WTC11 (cell line): ENCODE measurements around the gene JUND. TPM values are rescaled to one million over a fixed set of nuclear protein-coding genes. Genes with fewer than 3 reads are reported as not detected.

Experiments
- ATAC-seq: fragments of 200-7000 bp; cut with Tn5 transposase; 2 replicates; pipeline ENCODE4 v1.10.0; 2021; ENCODE audit warnings: mild to moderate bottlenecking, moderate library complexity
- CTCF ChIA-PET: fragments of 300-600 bp; sonication (Branson Sonifier 250); formaldehyde crosslinking; loops from one replicate; lab custom pipeline; 2021; ENCODE audit warnings: antibody characterized with exemption; lab: Charles Lee
- POLR2A ChIA-PET: fragments of 350-600 bp; sonication (Branson Sonifier 250); formaldehyde crosslinking; loops from one replicate; lab custom pipeline; 2021; ENCODE audit warnings: antibody characterized with exemption; lab: Charles Lee
- DNase-seq: peaks from one replicate; pipeline ENCODE4 v3.0.0; 2021; ENCODE audit warnings: low spot score
- H3K27ac Mint-ChIP-seq: 2 replicates; pipeline ENCODE4 v1.8.0; 2021; ENCODE audit warnings: mixed read lengths
- H3K27me3 Mint-ChIP-seq: 2 replicates; pipeline ENCODE4 v1.8.0; 2021; ENCODE audit warnings: low read depth, mild to moderate bottlenecking, moderate library complexity, mixed read lengths
- H3K36me3 Mint-ChIP-seq: 2 replicates; pipeline ENCODE4 v1.8.0; 2021; ENCODE audit warnings: mixed read lengths
- H3K4me1 Mint-ChIP-seq: 2 replicates; pipeline ENCODE4 v1.8.0; 2022; ENCODE audit warnings: mixed read lengths
- H3K4me3 Mint-ChIP-seq: 2 replicates; pipeline ENCODE4 v1.8.0; 2021; ENCODE audit warnings: mild to moderate bottlenecking, moderate library complexity, mixed read lengths
- H3K9me3 Mint-ChIP-seq: 2 replicates; pipeline ENCODE4 v1.8.0; 2021; ENCODE audit warnings: mixed read lengths
- ATF6 ChIP-seq: sonication (generic); formaldehyde crosslinking; IDR thresholded peaks from 2 replicates; pipeline ENCODE4 v1.8.1; 2023; ENCODE audit warnings: mild to moderate bottlenecking, missing genetic modification reagents
- E2F4 ChIP-seq: sonication (generic); formaldehyde crosslinking; IDR thresholded peaks from 2 replicates; pipeline ENCODE4 v1.8.1; 2022; ENCODE audit warnings: low read depth, mild to moderate bottlenecking, moderate library complexity, missing genetic modification reagents, borderline replicate concordance
- ETV6 ChIP-seq: sonication (generic); formaldehyde crosslinking; IDR thresholded peaks from 2 replicates; pipeline ENCODE4 v1.8.1; 2022; ENCODE audit warnings: mild to moderate bottlenecking, missing genetic modification reagents
- HMGA2 ChIP-seq: fragments of 250-450 bp; sonication (Bioruptor Pico); IDR thresholded peaks from 2 replicates; pipeline ENCODE4 v1.4.0; 2021; ENCODE audit warnings: mild to moderate bottlenecking, moderate library complexity
- JAZF1 ChIP-seq: fragments of 250-450 bp; sonication (Bioruptor Pico); IDR thresholded peaks from 2 replicates; pipeline ENCODE4 v1.9.0; 2021; ENCODE audit warnings: moderate library complexity, mild to moderate bottlenecking, inconsistent platforms
- NFATC4 ChIP-seq: fragments of 250-450 bp; sonication (Bioruptor Pico); IDR thresholded peaks from 2 replicates; pipeline ENCODE4 v1.9.0; 2021; ENCODE audit warnings: mild to moderate bottlenecking
- NFYB ChIP-seq: sonication (generic); formaldehyde crosslinking; conservative IDR thresholded peaks from 2 replicates; pipeline ENCODE4 v1.8.0; 2022; ENCODE audit warnings: low read depth, missing genetic modification reagents
- PRRX2 ChIP-seq: fragments of 250-450 bp; sonication (Bioruptor Pico); IDR thresholded peaks from 2 replicates; pipeline ENCODE4 v1.8.0; 2021; ENCODE audit warnings: mild to moderate bottlenecking
- TEAD4 ChIP-seq: sonication (generic); formaldehyde crosslinking; IDR thresholded peaks from 2 replicates; pipeline ENCODE4 v1.8.0; 2022; ENCODE audit warnings: mild to moderate bottlenecking, missing genetic modification reagents
- TP53 ChIP-seq: sonication (generic); formaldehyde crosslinking; IDR thresholded peaks from 2 replicates; pipeline ENCODE4 v1.8.1; 2023; ENCODE audit warnings: mild to moderate bottlenecking, missing genetic modification reagents
- USF1 ChIP-seq: sonication (generic); formaldehyde crosslinking; IDR thresholded peaks from 2 replicates; pipeline ENCODE4 v1.8.0; 2022; ENCODE audit warnings: mild to moderate bottlenecking, missing genetic modification reagents
- USF2 ChIP-seq: sonication (generic); formaldehyde crosslinking; IDR thresholded peaks from 2 replicates; pipeline ENCODE4 v1.8.1; 2023; ENCODE audit warnings: mild to moderate bottlenecking, missing genetic modification reagents, moderate library complexity
- ZNF121 ChIP-seq: sonication (generic); formaldehyde crosslinking; IDR thresholded peaks from 2 replicates; pipeline ENCODE4 v1.8.0; 2023; ENCODE audit warnings: missing genetic modification reagents
- ZNF138 ChIP-seq: sonication (generic); formaldehyde crosslinking; conservative IDR thresholded peaks from 2 replicates; pipeline ENCODE4 v1.8.1; 2022; ENCODE audit warnings: mild to moderate bottlenecking, moderate library complexity, missing genetic modification reagents
- ZNF219 ChIP-seq: sonication (generic); formaldehyde crosslinking; IDR thresholded peaks from 2 replicates; pipeline ENCODE4 v1.8.0; 2023; ENCODE audit warnings: missing genetic modification reagents, mild to moderate bottlenecking, borderline replicate concordance
- ZNF232 ChIP-seq: sonication (generic); formaldehyde crosslinking; IDR thresholded peaks from 2 replicates; pipeline ENCODE4 v1.8.0; 2022; ENCODE audit warnings: mild to moderate bottlenecking, missing genetic modification reagents
- total RNA-seq: library from RNA; stranded (reverse); gene quantifications from 3 replicates; pipeline ENCODE4 v1.2.3, GENCODE V29; 2021
- TF ChIP-seq, protein P1 (sequence below): fragments of 250-450 bp; sonication (Bioruptor Pico); conservative IDR thresholded peaks from 2 replicates; pipeline ENCODE4 v1.9.0; 2021; ENCODE audit warnings: mild to moderate bottlenecking
- TF ChIP-seq, protein P2 (sequence below): sonication (generic); formaldehyde crosslinking; IDR thresholded peaks from 2 replicates; pipeline ENCODE4 v1.8.1; 2023; ENCODE audit warnings: mild to moderate bottlenecking, missing genetic modification reagents, moderate library complexity
- TF ChIP-seq, protein P3 (sequence below): sonication (generic); formaldehyde crosslinking; conservative IDR thresholded peaks from 2 replicates; pipeline ENCODE4 v1.8.1; 2022; ENCODE audit warnings: mild to moderate bottlenecking, missing genetic modification reagents
- TF ChIP-seq, protein P4 (sequence below): sonication (generic); formaldehyde crosslinking; IDR thresholded peaks from 2 replicates; pipeline ENCODE4 v1.8.0; 2022; ENCODE audit warnings: mild to moderate bottlenecking, missing genetic modification reagents
- TF ChIP-seq, protein P5 (sequence below): sonication (generic); formaldehyde crosslinking; IDR thresholded peaks from 2 replicates; pipeline ENCODE4 v1.8.0; 2022; ENCODE audit warnings: mild to moderate bottlenecking, missing genetic modification reagents
- TF ChIP-seq, protein P6 (sequence below): sonication (generic); formaldehyde crosslinking; IDR thresholded peaks from 2 replicates; pipeline ENCODE4 v1.8.1; 2023; ENCODE audit warnings: mild to moderate bottlenecking, missing genetic modification reagents

JUND gene
- total RNA-seq, 1 experiment from 2014 or later, result 121 TPM

DNA sequence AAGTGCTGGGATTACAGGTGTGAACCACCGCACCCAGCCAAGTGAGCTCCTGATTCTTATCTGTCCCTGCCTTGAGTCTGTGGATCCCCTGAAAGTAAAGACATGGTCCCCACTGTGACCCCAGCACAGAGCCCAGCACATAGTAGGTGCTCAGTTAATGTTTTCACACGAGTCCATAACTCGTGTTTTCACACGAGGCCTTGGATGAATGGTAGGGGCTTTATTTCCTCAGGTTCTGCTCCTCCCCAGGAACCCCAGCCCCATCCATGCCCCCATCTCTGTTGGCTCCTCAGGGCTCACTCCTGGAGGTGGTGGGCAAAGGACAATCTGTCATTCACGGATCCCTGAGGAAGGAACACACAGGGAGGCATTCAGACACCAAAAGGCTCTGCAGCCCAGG is 31.6 kb downstream of the JUND start (continued):
- TF ChIP-seq, protein P1, sequence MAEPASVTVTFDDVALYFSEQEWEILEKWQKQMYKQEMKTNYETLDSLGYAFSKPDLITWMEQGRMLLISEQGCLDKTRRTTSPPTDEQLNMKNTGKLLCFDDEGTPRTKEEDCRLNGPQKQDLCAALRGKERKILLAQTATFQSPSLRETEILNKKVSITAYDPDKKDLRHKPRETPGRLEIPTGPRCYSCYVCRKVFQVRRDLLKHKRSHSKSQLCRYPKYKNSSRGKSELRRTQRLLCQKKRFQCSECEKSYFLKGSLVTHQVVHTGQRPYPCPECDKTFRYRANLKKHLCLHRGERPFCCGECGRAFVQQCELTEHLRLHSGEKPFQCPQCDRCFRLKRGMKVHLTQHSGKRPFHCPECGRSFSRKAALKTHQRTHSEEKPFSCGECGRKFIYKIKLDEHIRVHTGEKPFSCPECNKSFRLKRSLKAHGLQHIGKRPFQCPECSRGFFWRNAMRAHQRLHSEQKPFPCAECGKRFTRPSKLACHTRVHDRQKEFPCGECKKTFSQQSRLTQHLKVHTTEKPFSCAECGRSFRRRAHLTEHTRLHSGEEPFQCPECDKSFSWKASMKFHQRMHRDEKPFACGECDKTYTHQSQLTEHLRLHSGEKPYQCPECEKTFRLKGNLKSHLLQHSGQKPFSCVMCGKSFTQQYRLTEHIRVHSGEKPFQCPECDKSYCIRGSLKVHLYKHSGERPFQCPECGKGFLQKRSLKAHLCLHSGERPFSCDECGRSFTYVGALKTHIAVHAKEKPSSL (CRISPR knock-in tag), result no peak
- TF ChIP-seq, protein P2, sequence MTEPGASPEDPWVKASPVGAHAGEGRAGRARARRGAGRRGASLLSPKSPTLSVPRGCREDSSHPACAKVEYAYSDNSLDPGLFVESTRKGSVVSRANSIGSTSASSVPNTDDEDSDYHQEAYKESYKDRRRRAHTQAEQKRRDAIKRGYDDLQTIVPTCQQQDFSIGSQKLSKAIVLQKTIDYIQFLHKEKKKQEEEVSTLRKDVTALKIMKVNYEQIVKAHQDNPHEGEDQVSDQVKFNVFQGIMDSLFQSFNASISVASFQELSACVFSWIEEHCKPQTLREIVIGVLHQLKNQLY (CRISPR knock-in tag), result no peak
- TF ChIP-seq ZNF219 (CRISPR knock-in tag), result no peak
- no peak for TF ChIP-seq HMGA2 (CRISPR knock-in tag)
- no peak for TF ChIP-seq E2F4 (CRISPR knock-in tag)
- TF ChIP-seq NFATC4, result no peak

DNA sequence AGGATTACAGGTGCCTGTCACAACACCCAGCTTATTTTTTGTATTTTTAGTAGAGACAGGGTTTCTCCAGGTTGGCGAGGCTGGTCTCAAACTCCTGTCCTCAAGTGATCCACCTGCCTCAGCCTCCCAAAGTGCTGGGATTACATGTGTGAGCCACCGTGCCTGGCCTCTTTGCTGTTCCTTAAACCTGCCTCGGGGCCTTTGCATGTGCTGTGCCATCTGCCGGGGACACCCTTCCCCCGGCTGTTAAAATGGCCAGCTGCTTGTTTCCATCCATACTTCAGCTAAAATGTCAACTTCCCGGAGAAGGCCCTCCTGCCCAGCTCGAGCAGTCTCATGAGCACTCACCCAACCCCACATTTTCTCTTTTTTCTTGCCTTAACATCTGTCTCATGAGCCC is 36.1 kb downstream of the JUND start:
- Mint-ChIP-seq H3K36me3 (0 out of 2 replicates have a peak, but pooled peaks cover 3% of the 10 kb centered on the region), H3K27me3 (peaks cover 9% of the 10 kb centered on the region; the same call in 1 of the 2 replicates), H3K4me1 (peaks cover 6% of the 10 kb centered on the region), H3K9me3 (peaks cover 4% of the 10 kb centered on the region), H3K27ac (no peak overlapping the region), H3K4me3 (no peak overlapping the region)
- ATAC-seq, result no peak
- CTCF ChIA-PET, result interaction anchor here (0.5 to 2.7 kb wide), 6 partner anchors 10 to 132 kb away, joined by 3 to 14 read pairs (median 5); a partner anchor contains a TSS
- no peak for DNase-seq
- POLR2A ChIA-PET, result interaction anchor here (2.0 kb wide), 1 partner anchor 12 kb away, joined by 6 read pairs; no protein-coding TSS in a partner anchor
- TF ChIP-seq PRRX2 (CRISPR knock-in tag) (no peak), USF2 (no peak), ETV6 (no peak), TP53 (CRISPR knock-in tag) (no peak), TEAD4 (CRISPR knock-in tag) (no peak), ZNF121 (CRISPR knock-in tag) (no peak)
- TF ChIP-seq, protein P3, sequence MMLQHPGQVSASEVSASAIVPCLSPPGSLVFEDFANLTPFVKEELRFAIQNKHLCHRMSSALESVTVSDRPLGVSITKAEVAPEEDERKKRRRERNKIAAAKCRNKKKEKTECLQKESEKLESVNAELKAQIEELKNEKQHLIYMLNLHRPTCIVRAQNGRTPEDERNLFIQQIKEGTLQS (CRISPR knock-in tag), result no peak
- TF ChIP-seq, all 79 proteins: peak for 0

DNA sequence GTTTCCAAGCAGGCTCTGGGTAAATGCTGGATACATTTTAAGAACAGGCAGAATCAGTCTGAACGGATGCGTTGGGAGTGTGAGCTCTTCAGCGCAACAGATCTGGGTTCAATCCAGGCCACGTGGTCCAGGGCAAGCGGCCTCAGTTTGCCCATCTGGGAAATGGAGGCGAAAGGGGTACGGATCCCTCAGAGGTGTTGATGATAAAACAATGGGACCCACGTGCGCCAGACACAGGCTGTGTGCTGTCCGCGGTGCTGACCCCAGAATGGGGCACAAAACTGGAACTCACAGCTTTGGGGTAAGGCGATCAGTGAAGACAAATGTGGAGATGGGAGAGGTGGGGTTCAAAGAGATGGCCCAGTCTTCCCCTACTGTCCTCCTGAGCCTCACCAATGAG is 42.1 kb downstream of the JUND start:
- ATAC-seq (no peak; the same call in 1 of the 2 replicates), DNase-seq (peak; percentile 57)
- CTCF ChIA-PET, result interaction anchor here (0.5 to 1.4 kb wide), 6 partner anchors 15 to 126 kb away, joined by 3 to 5 read pairs (median 3); no protein-coding TSS in a partner anchor
- TF ChIP-seq NFYB (CRISPR knock-in tag), result no peak
- no peak for TF ChIP-seq JAZF1 (CRISPR knock-in tag)
- TF ChIP-seq, protein P4, sequence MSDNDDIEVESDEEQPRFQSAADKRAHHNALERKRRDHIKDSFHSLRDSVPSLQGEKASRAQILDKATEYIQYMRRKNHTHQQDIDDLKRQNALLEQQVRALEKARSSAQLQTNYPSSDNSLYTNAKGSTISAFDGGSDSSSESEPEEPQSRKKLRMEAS, result peak; percentile 93
- no peak for TF ChIP-seq HMGA2 (CRISPR knock-in tag)
- TF ChIP-seq ZNF232, result no peak
- TF ChIP-seq, protein P5, sequence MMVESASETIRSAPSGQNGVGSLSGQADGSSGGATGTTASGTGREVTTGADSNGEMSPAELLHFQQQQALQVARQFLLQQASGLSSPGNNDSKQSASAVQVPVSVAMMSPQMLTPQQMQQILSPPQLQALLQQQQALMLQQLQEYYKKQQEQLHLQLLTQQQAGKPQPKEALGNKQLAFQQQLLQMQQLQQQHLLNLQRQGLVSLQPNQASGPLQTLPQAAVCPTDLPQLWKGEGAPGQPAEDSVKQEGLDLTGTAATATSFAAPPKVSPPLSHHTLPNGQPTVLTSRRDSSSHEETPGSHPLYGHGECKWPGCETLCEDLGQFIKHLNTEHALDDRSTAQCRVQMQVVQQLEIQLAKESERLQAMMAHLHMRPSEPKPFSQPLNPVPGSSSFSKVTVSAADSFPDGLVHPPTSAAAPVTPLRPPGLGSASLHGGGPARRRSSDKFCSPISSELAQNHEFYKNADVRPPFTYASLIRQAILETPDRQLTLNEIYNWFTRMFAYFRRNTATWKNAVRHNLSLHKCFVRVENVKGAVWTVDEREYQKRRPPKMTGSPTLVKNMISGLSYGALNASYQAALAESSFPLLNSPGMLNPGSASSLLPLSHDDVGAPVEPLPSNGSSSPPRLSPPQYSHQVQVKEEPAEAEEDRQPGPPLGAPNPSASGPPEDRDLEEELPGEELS (CRISPR knock-in tag), result peak; percentile 93
- TF ChIP-seq, protein P6, sequence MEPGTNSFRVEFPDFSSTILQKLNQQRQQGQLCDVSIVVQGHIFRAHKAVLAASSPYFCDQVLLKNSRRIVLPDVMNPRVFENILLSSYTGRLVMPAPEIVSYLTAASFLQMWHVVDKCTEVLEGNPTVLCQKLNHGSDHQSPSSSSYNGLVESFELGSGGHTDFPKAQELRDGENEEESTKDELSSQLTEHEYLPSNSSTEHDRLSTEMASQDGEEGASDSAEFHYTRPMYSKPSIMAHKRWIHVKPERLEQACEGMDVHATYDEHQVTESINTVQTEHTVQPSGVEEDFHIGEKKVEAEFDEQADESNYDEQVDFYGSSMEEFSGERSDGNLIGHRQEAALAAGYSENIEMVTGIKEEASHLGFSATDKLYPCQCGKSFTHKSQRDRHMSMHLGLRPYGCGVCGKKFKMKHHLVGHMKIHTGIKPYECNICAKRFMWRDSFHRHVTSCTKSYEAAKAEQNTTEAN (CRISPR knock-in tag), result no peak
- no peak for TF ChIP-seq ZNF138 (CRISPR knock-in tag)
- peak; percentile 80 for TF ChIP-seq USF1 (CRISPR knock-in tag)
- no peak for TF ChIP-seq ATF6

More for the DNA sequence above, 42.1 kb downstream of the JUND start:
- Mint-ChIP-seq H3K4me3 (no peak overlapping the region), H3K36me3 (no peaks in the 10 kb centered on the region), H3K27me3 (peaks cover 18% of the 10 kb centered on the region), H3K4me1 (peaks cover 5% of the 10 kb centered on the region; the same call in 1 of the 2 replicates), H3K27ac (no peak overlapping the region), H3K9me3 (no peaks in the 10 kb centered on the region)
- POLR2A ChIA-PET, result no interaction called here
